Measurements from ENCODE around the gene AK8.

AK8 gene

DNA sequence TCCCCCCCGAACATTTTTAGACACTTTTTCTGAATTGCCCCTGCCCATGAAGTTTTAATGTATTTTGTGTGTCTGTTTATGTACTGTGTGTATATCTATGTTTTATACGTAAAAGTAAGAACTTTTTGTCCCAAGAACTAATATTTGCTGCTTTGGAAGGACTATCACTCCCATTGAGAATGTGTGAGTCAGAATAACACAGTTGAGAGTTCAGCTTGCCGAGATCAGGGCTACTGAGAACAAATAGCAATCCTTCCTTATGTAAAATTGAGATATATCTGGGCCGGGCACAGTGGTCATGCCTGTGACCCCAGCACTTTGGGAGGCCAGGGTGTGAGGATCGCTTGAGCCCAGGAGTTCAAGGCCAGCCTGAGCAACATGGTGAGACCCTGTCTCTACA is 196.5 kb downstream of the AK8 start:
- Histone ChIP-seq H3K9ac (no peak overlapping the region), H3K27ac (no peak overlapping the region), H3K27me3 (ENCODE audit: insufficient read depth, low read depth) (no peaks in the 10 kb centered on the region), H3K4me3 (IDR thresholded peaks at IDR 0.05; ENCODE audit: insufficient read depth, low read depth, low read length) (no peak overlapping the region), H3K79me2 (ENCODE audit: insufficient read depth, low read depth) (peaks cover 72% of the 10 kb centered on the region), H3K4me2 (no peak overlapping the region), H4K20me1 (ENCODE audit: insufficient read depth) (peaks cover 20% of the 10 kb centered on the region; the same call in 1 of the 2 replicates), H2AFZ (ENCODE audit: low read depth) (no peak overlapping the region), H3K4me1 (ENCODE audit: low read depth, poor library complexity, severe bottlenecking) (peaks cover 13% of the 10 kb centered on the region), H3K36me3 (ENCODE audit: insufficient read depth) (peaks cover 9% of the 10 kb centered on the region; the same call in 1 of the 2 replicates)
- TF ChIP-seq CTCF (conservative IDR thresholded peaks at IDR 0.05; ENCODE audit: low read depth, low read length), result no peak

DNA sequence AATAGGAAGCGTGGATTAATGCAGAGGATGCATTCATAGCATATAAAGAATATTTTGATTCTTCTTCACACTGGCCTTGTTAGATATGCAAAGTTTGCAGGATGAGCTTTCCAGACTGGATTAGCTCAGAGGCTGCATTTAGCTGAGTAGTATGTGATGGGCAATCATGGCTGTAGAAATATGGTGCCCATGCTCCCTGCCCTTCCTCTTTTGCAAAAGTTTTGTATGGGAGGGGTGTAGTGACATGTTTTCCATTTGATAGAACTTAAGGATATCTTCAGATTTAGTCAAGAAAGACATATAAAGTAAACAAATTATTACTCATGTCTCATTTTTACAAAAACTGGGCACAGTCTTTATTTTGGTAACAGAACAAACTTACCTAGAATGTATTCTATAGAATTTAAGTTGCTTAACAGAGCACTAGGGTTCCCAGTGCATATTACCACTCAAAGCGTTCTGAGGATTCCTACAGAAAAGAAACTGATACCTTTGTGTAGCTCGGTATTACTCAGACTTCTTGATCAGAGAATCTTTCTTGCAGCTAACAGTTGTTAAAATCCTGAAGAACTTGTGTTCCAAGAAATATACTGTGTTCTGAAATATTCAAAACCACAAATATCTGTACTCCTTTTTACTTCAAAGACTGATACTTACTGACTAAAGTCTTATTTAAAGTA is 198.0 kb downstream of the AK8 start:
- Histone ChIP-seq H3K4me2 (peak overlapping the region; percentile 7; the same call in 1 of the 2 replicates), H3K27ac (no peak overlapping the region), H3K9ac (no peak overlapping the region), H3K27me3 (ENCODE audit: insufficient read depth, low read depth) (no peaks in the 10 kb centered on the region), H3K79me2 (ENCODE audit: insufficient read depth, low read depth) (peaks cover 84% of the 10 kb centered on the region), H3K36me3 (ENCODE audit: insufficient read depth) (peaks cover 1% of the 10 kb centered on the region; the same call in 1 of the 2 replicates), H4K20me1 (ENCODE audit: insufficient read depth) (peaks cover 20% of the 10 kb centered on the region; the same call in 1 of the 2 replicates), H3K4me1 (ENCODE audit: low read depth, poor library complexity, severe bottlenecking) (peaks cover 13% of the 10 kb centered on the region), H2AFZ (ENCODE audit: low read depth) (no peak overlapping the region), H3K4me3 (IDR thresholded peaks at IDR 0.05; ENCODE audit: insufficient read depth, low read depth, low read length) (no peak overlapping the region)
- TF ChIP-seq CTCF (conservative IDR thresholded peaks at IDR 0.05; ENCODE audit: low read depth, low read length), result no peak

DNA sequence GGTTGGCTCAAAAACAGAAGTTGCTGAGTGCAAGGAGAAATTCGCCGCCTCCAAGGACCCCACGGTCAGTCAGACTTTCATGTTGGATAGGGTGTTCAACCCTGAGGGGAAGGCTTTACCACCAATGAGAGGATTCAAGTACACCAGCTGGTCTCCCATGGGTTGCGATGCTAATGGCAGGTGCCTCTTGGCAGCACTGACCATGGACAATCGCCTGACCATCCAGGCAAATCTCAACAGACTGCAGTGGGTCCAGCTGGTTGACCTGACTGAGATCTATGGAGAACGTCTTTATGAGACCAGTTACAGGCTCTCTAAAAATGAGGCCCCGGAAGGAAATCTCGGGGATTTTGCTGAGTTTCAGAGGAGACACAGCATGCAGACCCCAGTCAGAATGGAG is 200.1 kb downstream of the AK8 start:
- Histone ChIP-seq H4K20me1 (ENCODE audit: insufficient read depth) (peaks cover 25% of the 10 kb centered on the region; the same call in 1 of the 2 replicates), H3K4me2 (no peak overlapping the region), H3K4me1 (ENCODE audit: low read depth, poor library complexity, severe bottlenecking) (peaks cover 18% of the 10 kb centered on the region), H2AFZ (ENCODE audit: low read depth) (no peak overlapping the region), H3K4me3 (IDR thresholded peaks at IDR 0.05; ENCODE audit: insufficient read depth, low read depth, low read length) (no peak overlapping the region), H3K9ac (no peak overlapping the region), H3K36me3 (ENCODE audit: insufficient read depth) (no peaks in the 10 kb centered on the region; the same call in 1 of the 2 replicates), H3K27me3 (ENCODE audit: insufficient read depth, low read depth) (no peaks in the 10 kb centered on the region), H3K79me2 (ENCODE audit: insufficient read depth, low read depth) (peaks cover 96% of the 10 kb centered on the region), H3K27ac (no peak overlapping the region)
- TF ChIP-seq CTCF (conservative IDR thresholded peaks at IDR 0.05; ENCODE audit: low read depth, low read length), result no peak
